K562 (cell line): Measurements from ENCODE around the gene ALOX12B. TPM values are rescaled to one million over a fixed set of nuclear protein-coding genes. Genes with fewer than 3 reads are reported as not detected.

Source experiments
- ATAC-seq: fragments of 200-7000 bp; cut with Tn5 transposase; 3 replicates; pipeline ENCODE4 v1.9.1; 2020; ENCODE audit warnings: moderate library complexity
- BruUV-seq: library from RNA; stranded (reverse); fragments of 400-500 nt; replicated peaks from 2 replicates; lab custom pipeline; 2021; lab: Mats Ljungman, UMichigan
- CTCF ChIA-PET: fragments of 300-600 bp; formaldehyde crosslinking; extraction: SDS; loops from one replicate; lab custom pipeline; 2021; ENCODE audit warnings: low intra/inter-chr PET ratio; lab: Yijun Ruan, JAX
- POLR2A ChIA-PET: fragments of 300-600, 350-650 bp; sonication (Branson Sonifier 250); formaldehyde crosslinking; extraction: SDS; loops from one replicate; lab custom pipeline; 2021; ENCODE audit warnings: antibody characterized with exemption, inconsistent platforms; lab: Yijun Ruan, JAX
- DNase-seq, 4 experiments: peaks; one replicate each; pipeline versions ENCODE4 v3.0.0 to v3.0.0-alpha.2; 2011 to 2018; ENCODE audit warnings: low spot score in 3 of 4, mixed read lengths in 3 of 4; ENCODE audit errors: extremely low read depth in 1 of 4
- FAIRE-seq: peaks from 2 replicates; lab custom pipeline; 2011; peaks lifted over from hg19 to GRCh38; lab: Jason Lieb, UNC
- H2AFZ ChIP-seq: 2 replicates; pipeline ENCODE4 v1.6.0; 2011; ENCODE audit warnings: low read depth, low read length, control low read depth, inconsistent platforms
- H3K27ac ChIP-seq: fragments of 200-600 bp; 3 replicates; pipeline ENCODE4 v1.8.0; 2011; ENCODE audit warnings: low read depth, mild to moderate bottlenecking, control low read depth, inconsistent platforms, low read length, moderate library complexity, mixed read lengths; ENCODE audit errors: extremely low read depth
- H3K27me3 ChIP-seq, 2 experiments: fragments of 300-600 bp in 1 of 2; 2 replicates in 1 of 2; 3 replicates in 1 of 2; pipeline versions ENCODE4 v1.6.0 to v1.8.0; 2011; ENCODE audit warnings: inconsistent platforms in 2 of 2, low read length in 2 of 2, mild to moderate bottlenecking in 1 of 2, mixed read lengths in 1 of 2, moderate library complexity in 1 of 2; ENCODE audit not compliant: control insufficient read depth in 2 of 2, insufficient read depth in 2 of 2
- H3K36me3 ChIP-seq: fragments of 300-600 bp; 3 replicates; pipeline ENCODE4 v1.8.0; 2011; ENCODE audit warnings: mild to moderate bottlenecking, low read length, inconsistent platforms; ENCODE audit not compliant: control insufficient read depth, insufficient read depth
- H3K4me1 ChIP-seq, 2 experiments: fragments of 200-600 bp in 1 of 2; replicated peaks in 1 of 2; 2 replicates in 1 of 2; 3 replicates in 1 of 2; pipeline versions ENCODE4 v1.5.1 to v1.8.0; 2011; ENCODE audit warnings: inconsistent platforms in 2 of 2, low read length in 2 of 2, mild to moderate bottlenecking in 1 of 2, mixed read lengths in 1 of 2, moderate library complexity in 1 of 2; ENCODE audit not compliant: control insufficient read depth in 2 of 2, insufficient read depth in 2 of 2
- H3K4me2 ChIP-seq: 2 replicates; pipeline ENCODE4 v1.6.1; 2011; ENCODE audit warnings: low read length, control low read depth, inconsistent platforms, mixed read lengths; ENCODE audit not compliant: insufficient read depth
- H3K4me3 ChIP-seq: fragments of 200-600 bp; sonication (generic), shearing (Covaris generic); 2 replicates; pipeline ENCODE4 v1.5.1; 2016; ENCODE audit warnings: control low read depth, inconsistent platforms
- H3K79me2 ChIP-seq: fragments of 200-600 bp; 3 replicates; pipeline ENCODE4 v1.8.0; 2011; ENCODE audit warnings: low read length, inconsistent platforms; ENCODE audit not compliant: control insufficient read depth, insufficient read depth
- H3K9ac ChIP-seq, 2 experiments: 2 replicates each; pipeline versions ENCODE4 v1.6.0 to v1.6.1; 2011; ENCODE audit warnings: low read depth in 2 of 2, low read length in 2 of 2, control low read depth in 1 of 2, inconsistent platforms in 1 of 2, mild to moderate bottlenecking in 1 of 2, mixed read lengths in 1 of 2; ENCODE audit not compliant: insufficient read depth in 1 of 2
- H3K9me1 ChIP-seq: one replicate; pipeline ENCODE4 v1.6.0; 2011; ENCODE audit warnings: inconsistent platforms, mild to moderate bottlenecking, low read length, moderate library complexity; ENCODE audit not compliant: control insufficient read depth, insufficient read depth
- H3K9me3 ChIP-seq: replicated peaks from 2 replicates; pipeline ENCODE4 v1.5.1; 2011; ENCODE audit warnings: low read depth, low read length, inconsistent platforms; ENCODE audit not compliant: control insufficient read depth, insufficient read depth
- H4K20me1 ChIP-seq: replicated peaks from 2 replicates; pipeline ENCODE4 v1.6.1; 2011; ENCODE audit warnings: low read length, inconsistent platforms, mixed read lengths; ENCODE audit not compliant: control insufficient read depth, insufficient read depth
- C11orf30 ChIP-seq: fragments of 450-650 bp; IDR thresholded peaks from 2 replicates; pipeline ENCODE4 v1.6.1; 2016; ENCODE audit warnings: low read depth, mild to moderate bottlenecking
- NCOA4 ChIP-seq: fragments of 450-650 bp; IDR thresholded peaks from 2 replicates; pipeline ENCODE4 v1.6.1; 2018; ENCODE audit warnings: mild to moderate bottlenecking; ENCODE audit not compliant: partially characterized antibody
- POLR3G ChIP-seq: IDR thresholded peaks from 2 replicates; pipeline ENCODE4 v1.6.1; 2011; ENCODE audit not compliant: insufficient read length, insufficient replicate concordance; ENCODE audit errors: extremely low read depth
- ZKSCAN8 ChIP-seq: fragments of 200-800 bp; sonication (Bioruptor generic); IDR thresholded peaks from 2 replicates; pipeline ENCODE4 v1.6.1; 2016; ENCODE audit warnings: missing genetic modification characterization, missing compliant biosample characterization
- WGBS: fragments of 100-300 bp; shearing (Covaris generic); methylation state at CpG from one replicate; pipeline ENCODE4 v1.1.6; 2016; ENCODE audit warnings: low coverage, mixed read lengths; ENCODE audit not compliant: insufficient coverage; ENCODE audit errors: missing lambda C conversion rate; 5-methylcytosine and 5-hydroxymethylcytosine counted together
- in situ Hi-C: fragments of 300-500 bp; cut with MboI; formaldehyde crosslinking; loops from 4 replicates; pipeline ENCODE4 v1.15.0; 2018; ENCODE audit warnings: inconsistent platforms, mixed read lengths
- intact Hi-C: fragments of 100-400 bp; cut with micrococcal nuclease; formaldehyde crosslinking; loops from 2 replicates; pipeline ENCODE4 v1.14.2; 2022
- polyA plus RNA-seq, 8 experiments: library from polyadenylated mRNA; depleted of rRNA in 4 of 8; stranded (reverse) in 5 of 8; unstranded in 3 of 8; fragments of >200 nt; fragmentation: Nextera tagmentation in 2 of 8; fragmentation: Illumina TruSeq in 1 of 8; extraction: Ambion mirVana in 2 of 8; extraction: Trizol in 1 of 8; gene quantifications; 2 replicates each; pipeline versions ENCODE4 v1.2.1 to v1.2.3, GENCODE V29; 2011 to 2014; ENCODE audit warnings: inconsistent platforms in 1 of 8, missing spikeins in 1 of 8
- total RNA-seq, 7 experiments: library from RNA; depleted of rRNA in 6 of 7; stranded (reverse); fragments of >200 nt in 6 of 7; fragmentation: Illumina TruSeq in 2 of 7; extraction: Trizol in 2 of 7; gene quantifications; 2 replicates each; pipeline versions ENCODE4 v1.2.1 to v1.2.3, GENCODE V29; 2011 to 2021; ENCODE audit warnings: low replicate concordance in 1 of 7
- TF ChIP-seq, protein P1 (sequence below): IDR thresholded peaks from 2 replicates; pipeline ENCODE4 v1.6.1; 2016; ENCODE audit warnings: missing genetic modification characterization, missing compliant biosample characterization
- TF ChIP-seq, protein P2 (sequence below), 2 experiments: fragments of 450-650 bp in 1 of 2; sonication (generic) in 1 of 2; formaldehyde crosslinking in 1 of 2; IDR thresholded peaks; 2 replicates each; pipeline versions ENCODE4 v1.7.1 to v1.9.0; 2016 to 2022; ENCODE audit warnings: inconsistent platforms in 1 of 2, mild to moderate bottlenecking in 1 of 2, missing genetic modification reagents in 1 of 2

The ALOX12B gene
- total and polyA plus RNA-seq, 9 of the 15 experiments (the other 6 are each of a cell fraction or from before 2014, with no cell fraction given), result not detected

DNA sequence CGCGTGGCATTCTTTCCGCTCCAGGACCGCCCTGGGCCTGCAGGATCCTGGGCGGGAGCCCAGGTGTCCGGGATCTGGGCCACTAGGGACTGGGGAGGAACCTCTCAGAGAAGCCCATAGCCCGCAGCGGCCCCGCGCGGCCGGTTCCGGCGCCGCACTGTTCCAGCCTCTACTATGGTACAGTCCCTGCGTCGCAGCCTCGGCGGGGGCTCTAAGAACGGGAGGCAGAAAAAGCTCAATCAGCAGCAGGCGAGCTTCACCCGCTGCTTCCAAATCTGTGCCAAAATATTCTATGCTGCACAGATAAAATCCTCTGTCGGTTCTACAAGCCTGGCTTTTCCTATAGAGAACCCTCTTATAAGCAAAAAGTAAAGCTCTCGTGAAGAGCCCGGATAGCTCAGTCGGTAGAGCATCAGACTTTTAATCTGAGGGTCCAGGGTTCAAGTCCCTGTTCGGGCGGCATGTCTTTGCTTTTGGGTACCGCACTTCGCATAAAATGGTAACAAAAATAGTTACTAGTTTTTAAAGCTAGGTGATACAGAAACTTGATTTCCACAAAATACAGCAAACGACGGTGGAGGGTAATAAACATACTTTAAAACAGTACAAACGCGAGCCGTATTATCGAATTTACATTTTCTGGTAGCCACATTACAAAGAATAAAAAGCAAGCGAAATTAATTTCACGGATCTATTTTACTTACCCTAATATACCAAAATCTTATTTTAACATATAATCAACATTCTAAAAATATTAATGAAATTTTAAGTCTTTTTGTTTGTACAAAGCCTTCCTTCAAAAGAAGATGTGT, 31.5 kb upstream of the ALOX12B start (continued):
- TF ChIP-seq C11orf30, result no peak

DNA sequence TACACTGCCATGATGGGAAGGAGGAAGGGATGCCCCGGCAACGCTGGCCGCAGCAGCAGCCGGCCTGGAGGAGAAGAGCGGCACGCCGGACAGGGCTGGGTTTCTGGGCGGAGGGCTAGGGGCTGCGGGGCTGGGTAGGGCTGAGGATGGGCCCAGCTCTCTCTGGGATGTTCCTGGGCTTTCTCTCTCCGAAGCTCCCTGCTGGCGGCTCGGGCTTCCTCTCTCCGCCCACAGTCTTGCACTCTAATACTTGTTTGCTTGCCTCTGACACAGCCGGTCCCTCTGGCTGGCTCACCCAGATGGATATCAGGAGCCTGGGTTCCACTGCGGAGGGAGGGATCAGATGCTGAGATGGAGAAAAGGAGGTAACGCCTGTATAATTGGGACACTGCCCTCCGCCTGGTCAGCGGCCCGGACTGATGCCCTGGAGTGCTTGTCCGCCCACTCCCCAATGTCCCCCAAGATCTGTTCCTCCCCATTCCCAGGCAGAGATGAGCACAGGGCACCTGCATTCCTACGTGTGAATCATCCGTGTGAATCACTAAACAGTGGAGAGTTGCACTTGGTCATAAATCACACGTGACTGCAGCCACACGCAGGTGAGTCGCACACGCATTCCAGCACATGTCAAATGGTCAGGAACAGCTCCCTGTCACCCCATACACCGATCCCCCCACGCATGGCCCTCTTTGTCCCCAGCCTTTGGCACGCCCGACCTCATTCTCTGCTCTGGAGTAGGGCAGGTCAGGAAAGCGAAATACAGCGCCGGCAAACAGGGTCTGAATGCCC, 30.7 kb upstream of the ALOX12B start, which contains the start of gene ALOXE3:
TSS of gene ALOXE3 (minus strand) at position 535 of the 789 bp plus-strand sequence. CDS start at position 11, 524 bp downstream.
- DNase-seq (peak in 3 of 4 experiments; percentile 21 to 41 (median 31)), FAIRE-seq (no peak), ATAC-seq (no peak; the same call in 2 of the 3 replicates)
- CTCF ChIA-PET, result interaction anchor here (0.6 to 2.4 kb wide), 2 partner anchors 38 to 180 kb away, joined by 3 to 9 read pairs; no protein-coding TSS in a partner anchor
- peak within 1 kb of the TSS; percentile 63; the same call in 2 of the 3 replicates for H3K27ac ChIP-seq
- 5% methylated on average over 26 of the region's 33 CpGs for WGBS
- peak within 1 kb of the TSS; percentile 55 to 83 for H3K9ac ChIP-seq
- POLR2A ChIA-PET, result interaction anchor here (1.6 kb wide), 1 partner anchor 55 kb away, joined by 6 read pairs; no protein-coding TSS in a partner anchor
- H4K20me1 ChIP-seq, result peaks cover 8% of the 10 kb centered on the region; the same call in 1 of the 2 replicates
- H2AFZ ChIP-seq, result peak within 1 kb of the TSS; percentile 84
- H3K4me3 ChIP-seq, result peak within 1 kb of the TSS; percentile 65
- intact Hi-C loops, result loop anchor here (2.0 kb wide), 2 partner anchors 37 to 57 kb away; no protein-coding TSS in a partner anchor
- no TSS peak for BruUV-seq
- no peaks in the 10 kb centered on the region for H3K9me1 ChIP-seq
- peaks cover 14 to 41% of the 10 kb centered on the region in 2 experiments for H3K27me3 ChIP-seq
- H3K4me2 ChIP-seq, result peak within 1 kb of the TSS; percentile 98
- no peaks in the 10 kb centered on the region for H3K36me3 ChIP-seq
- no peaks in the 10 kb centered on the region for H3K9me3 ChIP-seq
- H3K79me2 ChIP-seq, result no peaks in the 10 kb centered on the region
- H3K4me1 ChIP-seq, result peaks cover 17 to 35% of the 10 kb centered on the region in 2 experiments
- in situ Hi-C loops, result no loop called here
- no peak for TF ChIP-seq NCOA4
- TF ChIP-seq POLR3G, result no peak
- TF ChIP-seq ZKSCAN8 (CRISPR knock-in tag), result no peak
- TF ChIP-seq, protein P1, sequence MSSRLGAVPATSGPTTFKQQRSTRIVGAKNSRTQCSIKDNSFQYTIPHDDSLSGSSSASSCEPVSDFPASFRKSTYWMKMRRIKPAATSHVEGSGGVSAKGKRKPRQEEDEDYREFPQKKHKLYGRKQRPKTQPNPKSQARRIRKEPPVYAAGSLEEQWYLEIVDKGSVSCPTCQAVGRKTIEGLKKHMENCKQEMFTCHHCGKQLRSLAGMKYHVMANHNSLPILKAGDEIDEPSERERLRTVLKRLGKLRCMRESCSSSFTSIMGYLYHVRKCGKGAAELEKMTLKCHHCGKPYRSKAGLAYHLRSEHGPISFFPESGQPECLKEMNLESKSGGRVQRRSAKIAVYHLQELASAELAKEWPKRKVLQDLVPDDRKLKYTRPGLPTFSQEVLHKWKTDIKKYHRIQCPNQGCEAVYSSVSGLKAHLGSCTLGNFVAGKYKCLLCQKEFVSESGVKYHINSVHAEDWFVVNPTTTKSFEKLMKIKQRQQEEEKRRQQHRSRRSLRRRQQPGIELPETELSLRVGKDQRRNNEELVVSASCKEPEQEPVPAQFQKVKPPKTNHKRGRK (tag), result no peak
- TF ChIP-seq, protein P2, sequence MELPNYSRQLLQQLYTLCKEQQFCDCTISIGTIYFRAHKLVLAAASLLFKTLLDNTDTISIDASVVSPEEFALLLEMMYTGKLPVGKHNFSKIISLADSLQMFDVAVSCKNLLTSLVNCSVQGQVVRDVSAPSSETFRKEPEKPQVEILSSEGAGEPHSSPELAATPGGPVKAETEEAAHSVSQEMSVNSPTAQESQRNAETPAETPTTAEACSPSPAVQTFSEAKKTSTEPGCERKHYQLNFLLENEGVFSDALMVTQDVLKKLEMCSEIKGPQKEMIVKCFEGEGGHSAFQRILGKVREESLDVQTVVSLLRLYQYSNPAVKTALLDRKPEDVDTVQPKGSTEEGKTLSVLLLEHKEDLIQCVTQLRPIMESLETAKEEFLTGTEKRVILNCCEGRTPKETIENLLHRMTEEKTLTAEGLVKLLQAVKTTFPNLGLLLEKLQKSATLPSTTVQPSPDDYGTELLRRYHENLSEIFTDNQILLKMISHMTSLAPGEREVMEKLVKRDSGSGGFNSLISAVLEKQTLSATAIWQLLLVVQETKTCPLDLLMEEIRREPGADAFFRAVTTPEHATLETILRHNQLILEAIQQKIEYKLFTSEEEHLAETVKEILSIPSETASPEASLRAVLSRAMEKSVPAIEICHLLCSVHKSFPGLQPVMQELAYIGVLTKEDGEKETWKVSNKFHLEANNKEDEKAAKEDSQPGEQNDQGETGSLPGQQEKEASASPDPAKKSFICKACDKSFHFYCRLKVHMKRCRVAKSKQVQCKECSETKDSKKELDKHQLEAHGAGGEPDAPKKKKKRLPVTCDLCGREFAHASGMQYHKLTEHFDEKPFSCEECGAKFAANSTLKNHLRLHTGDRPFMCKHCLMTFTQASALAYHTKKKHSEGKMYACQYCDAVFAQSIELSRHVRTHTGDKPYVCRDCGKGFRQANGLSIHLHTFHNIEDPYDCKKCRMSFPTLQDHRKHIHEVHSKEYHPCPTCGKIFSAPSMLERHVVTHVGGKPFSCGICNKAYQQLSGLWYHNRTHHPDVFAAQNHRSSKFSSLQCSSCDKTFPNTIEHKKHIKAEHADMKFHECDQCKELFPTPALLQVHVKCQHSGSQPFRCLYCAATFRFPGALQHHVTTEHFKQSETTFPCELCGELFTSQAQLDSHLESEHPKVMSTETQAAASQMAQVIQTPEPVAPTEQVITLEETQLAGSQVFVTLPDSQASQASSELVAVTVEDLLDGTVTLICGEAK (IDR thresholded peaks at IDR 0.05), result no peak
- TF ChIP-seq, protein P2 (CRISPR knock-in tag; IDR thresholded peaks at IDR 0.05), result no peak
